GM21529 (cell line): ENCODE measurements around the gene POLR2L.

Source experiments
- ATAC-seq: cut with Tn5 transposase; IDR thresholded peaks from one replicate; pipeline ENCODE4 v1.9.1; 2021; ENCODE audit not compliant: unreplicated experiment

The POLR2L gene

DNA sequence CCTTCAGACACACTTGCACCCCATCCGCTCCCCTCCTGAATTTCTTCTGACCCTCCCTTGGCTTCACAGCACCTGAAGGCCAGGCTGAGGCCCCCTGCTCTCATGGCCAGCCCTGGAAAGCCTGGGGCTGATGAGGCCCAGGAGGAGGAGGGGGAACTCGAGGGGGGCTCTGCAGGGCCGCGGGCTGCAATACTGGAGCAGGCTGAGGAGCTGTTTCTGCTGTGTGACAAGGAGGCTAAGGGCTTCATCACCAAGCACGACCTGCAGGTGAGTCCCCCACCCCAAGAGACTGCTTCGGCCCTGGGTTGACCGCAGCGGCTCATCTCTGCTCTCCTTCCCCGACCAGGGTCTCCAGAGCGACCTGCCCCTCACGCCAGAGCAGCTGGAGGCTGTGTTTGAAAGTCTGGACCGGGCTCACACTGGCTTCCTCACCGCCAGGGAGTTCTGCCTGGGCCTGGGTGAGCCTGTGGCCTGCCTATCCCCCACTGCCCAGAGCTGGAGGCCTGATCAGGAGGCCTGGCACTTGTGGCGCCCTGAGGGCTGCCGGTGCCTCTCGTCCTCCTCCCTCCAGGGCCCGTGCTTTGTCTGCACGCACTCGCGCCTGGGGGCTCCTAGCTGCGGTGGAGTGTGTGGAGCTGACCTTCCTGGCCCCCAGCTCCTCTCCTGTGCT lies 13.7 kb downstream of the POLR2L start:
- ATAC-seq = no peak

DNA sequence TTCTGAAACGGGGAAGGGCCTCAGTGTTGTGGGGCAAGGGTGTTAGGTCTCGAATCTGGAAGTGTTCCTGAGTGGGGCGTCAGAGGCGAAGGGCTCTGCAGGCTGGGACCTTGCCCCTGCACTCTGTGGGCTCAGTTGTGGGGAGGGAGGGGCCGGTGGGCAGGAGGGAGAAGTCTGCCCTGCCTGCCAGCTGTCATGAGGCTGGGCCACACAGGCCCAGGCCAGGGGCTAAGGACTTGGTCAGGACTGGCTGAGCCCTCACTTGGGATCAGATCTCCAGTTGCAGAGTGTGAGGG lies 14.5 kb downstream of the POLR2L start, which contains the start of gene CRACR2B:
CRACR2B (plus strand) TSS at position 23 of the 296 bp plus-strand sequence. CDS start 689 bp downstream, outside the sequence.
- ATAC-seq = no peak

DNA sequence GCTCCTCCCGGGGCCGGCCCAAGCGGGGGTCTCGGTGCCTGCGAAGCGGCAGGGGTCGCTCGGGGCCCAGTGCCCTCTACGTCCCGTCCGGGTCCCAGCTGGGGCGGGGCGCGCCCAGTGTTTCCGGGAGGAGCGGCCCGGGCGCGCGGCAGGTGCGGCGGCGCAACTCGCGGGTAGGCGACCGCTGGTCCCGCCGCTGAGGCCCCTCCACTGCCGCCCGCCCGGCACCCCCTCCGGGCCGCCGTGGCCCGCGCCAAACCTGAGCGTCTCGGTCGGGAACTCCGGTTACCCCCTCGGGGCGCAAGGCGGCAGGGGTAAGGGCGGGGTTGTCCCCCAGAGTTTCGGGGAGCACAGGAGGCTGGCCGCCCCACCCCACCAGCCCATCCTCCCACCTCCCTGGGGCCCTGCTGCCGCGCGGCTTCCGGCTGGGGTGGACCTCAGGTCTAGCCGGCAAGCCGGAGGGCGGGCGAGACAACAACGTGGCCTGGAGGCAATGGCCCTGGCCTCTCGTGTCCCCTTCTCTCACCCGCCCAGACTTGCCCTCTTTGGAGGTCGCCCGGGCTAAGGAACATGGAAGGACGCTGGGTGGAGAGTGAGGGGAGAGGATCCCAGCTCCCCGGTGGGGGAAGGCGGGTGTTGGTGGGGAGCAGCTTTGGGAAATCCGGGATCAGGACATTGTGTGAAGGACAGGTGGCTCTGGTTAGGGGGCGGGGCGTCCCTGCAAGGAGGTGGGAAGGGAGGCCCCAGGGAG lies 15.0 kb downstream of the POLR2L start:
- no peak for ATAC-seq

- no peak for ATAC-seq
Observed at GRCh38 chr11:826836-827145, 15.5 kb downstream of the POLR2L start.

DNA sequence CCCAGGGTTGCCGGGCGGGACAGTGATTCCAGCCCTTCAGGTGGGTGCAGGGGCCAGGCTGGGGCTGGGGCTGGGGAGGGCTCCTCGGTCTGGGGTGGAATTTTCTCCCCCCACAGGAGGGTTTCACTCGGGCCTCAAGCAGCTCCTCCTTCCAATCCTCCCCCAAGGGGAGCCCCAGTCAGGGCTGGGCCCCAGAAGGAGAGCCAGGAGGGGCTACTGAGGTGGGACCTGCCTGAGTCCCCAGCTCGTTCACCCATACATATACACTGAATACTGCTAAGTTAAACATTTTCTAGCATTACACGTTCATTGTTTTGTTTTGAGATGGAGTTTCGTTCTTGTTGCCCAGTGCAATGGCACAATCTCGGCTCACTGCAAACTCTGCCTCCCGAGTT lies 16.1 kb downstream of the POLR2L start:
- no peak for ATAC-seq

DNA sequence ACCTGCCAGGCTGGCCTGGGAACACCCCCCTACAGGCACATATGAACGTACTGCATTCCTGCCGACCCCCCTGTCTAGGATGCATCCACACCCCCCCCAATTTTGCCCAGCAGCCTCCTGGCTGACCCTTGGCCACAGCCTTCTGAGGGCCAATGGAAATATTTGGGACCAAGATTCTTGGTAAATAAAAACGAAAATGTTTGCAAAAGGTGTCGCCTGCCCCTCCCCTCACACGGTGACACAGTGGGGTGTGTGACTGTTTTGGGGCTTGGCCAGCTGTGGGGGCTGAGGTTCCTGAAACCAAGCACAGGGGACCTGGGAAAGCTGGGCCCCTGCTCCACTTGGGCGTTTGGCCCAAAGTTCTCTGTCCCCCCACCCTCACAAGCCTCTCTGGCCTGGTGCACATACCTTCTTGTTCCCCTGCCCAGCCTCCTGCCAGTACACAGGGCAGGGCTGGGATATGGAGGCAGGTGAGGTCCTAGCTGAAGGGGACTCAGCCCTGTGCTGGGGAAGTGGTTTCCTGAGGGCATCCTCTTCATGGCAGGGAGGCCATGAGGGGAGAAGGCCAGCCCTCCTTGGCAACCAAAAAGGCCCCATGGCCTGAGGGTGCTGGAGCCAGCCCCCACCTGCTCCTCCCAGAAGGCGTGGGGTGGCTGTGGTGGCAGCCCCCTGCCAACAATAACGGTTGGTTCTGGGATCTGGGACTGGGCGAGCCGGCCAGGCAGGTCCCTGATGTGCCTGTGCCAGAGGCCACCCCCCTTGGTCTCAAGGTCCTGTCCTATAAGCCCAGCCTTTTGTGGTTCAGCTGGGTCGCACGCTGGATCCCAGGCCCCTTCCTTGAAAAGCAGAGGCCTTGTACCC lies 16.7 kb downstream of the POLR2L start:
- ATAC-seq = no peak

DNA sequence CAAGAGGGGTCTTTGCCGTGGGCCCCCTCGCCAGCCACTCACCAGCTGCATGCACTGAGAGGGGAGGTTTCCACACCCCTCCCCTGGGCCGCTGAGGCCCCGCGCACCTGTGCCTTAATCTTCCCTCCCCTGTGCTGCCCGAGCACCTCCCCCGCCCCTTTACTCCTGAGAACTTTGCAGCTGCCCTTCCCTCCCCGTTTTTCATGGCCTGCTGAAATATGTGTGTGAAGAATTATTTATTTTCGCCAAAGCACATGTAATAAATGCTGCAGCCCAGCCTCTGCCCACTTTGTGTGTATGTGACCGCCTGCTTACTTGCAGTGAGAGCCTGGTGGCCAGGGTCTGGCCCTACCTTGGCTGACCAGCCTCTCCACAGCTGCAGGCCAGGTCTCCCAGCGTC lies 17.4 kb downstream of the POLR2L start:
- no peak for ATAC-seq

DNA sequence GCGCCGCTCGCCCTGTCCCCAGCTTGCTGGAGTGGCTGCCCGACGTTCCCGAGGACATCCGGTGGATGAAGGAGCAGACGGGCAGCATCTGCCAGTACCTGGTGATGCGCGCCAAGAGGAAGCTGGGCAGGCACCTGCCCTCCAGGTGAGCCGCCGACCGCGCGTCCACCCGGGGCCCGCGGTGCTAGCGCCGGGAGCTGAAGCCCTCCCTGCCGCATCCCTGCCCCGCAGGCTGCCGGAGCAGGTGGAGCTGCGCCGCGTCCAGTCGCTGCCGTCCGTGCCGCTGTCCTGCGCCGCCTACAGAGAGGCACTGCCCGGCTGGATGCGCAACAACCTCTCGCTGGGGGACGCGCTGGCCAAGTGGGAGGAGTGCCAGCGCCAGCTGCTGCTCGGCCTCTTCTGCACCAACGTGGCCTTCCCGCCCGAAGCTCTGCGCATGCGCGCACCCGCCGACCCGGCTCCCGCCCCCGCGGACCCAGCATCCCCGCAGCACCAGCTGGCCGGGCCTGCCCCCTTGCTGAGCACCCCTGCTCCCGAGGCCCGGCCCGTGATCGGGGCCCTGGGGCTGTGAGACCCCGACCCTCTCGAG lies 17.9 kb downstream of the POLR2L start:
- no peak for ATAC-seq

DNA sequence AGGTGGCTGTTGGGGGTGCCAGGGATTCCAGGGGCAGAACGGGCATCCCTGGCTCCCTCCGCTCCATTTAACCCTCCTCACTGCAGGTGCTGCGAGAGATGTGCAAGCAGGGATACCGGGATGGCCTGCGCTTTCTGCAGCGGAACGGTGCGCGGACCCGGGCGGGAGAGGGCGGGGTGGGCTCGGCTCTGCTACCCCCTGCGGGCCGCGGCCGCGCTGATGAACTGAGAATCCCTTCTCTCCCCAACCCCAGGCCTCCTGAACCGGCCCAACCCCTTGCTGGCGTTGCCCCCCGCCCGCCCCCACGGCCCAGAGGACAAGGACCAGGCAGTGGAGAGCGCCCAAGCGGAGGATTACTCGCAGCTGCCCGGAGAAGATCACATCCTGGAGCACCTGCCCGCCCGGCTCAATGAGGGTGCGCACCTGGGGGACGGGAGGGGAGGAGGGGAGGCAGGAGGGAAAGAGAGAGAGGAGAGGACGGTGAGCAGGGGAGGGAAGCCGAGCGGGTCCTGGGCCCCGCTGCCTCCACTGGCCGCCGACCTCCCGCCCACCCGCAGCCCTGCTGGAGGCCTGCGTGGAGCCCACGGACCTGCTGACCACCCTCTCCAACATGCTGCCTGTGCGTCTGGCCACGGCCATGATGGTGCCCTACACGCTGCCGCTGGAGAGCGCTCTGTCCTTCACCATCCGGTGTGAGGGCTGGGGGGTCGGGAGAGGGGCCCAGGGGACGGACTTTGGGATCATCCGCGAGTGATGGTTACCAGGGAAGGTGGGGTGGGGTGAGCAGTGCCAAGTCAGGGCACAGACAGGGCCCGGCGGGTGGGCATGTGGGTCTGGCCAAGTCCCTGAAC lies 18.7 kb downstream of the POLR2L start:
- no peak for ATAC-seq

GRCh38 chr11:821512-822371 lies 20.6 kb downstream of the POLR2L start:
- ATAC-seq = no peak

- no peak for ATAC-seq
Observed at GRCh38 chr11:820655-821511, 21.4 kb downstream of the POLR2L start.

GRCh38 chr11:819943-820649 lies 22.2 kb downstream of the POLR2L start:
- peak; percentile 69 for ATAC-seq

DNA sequence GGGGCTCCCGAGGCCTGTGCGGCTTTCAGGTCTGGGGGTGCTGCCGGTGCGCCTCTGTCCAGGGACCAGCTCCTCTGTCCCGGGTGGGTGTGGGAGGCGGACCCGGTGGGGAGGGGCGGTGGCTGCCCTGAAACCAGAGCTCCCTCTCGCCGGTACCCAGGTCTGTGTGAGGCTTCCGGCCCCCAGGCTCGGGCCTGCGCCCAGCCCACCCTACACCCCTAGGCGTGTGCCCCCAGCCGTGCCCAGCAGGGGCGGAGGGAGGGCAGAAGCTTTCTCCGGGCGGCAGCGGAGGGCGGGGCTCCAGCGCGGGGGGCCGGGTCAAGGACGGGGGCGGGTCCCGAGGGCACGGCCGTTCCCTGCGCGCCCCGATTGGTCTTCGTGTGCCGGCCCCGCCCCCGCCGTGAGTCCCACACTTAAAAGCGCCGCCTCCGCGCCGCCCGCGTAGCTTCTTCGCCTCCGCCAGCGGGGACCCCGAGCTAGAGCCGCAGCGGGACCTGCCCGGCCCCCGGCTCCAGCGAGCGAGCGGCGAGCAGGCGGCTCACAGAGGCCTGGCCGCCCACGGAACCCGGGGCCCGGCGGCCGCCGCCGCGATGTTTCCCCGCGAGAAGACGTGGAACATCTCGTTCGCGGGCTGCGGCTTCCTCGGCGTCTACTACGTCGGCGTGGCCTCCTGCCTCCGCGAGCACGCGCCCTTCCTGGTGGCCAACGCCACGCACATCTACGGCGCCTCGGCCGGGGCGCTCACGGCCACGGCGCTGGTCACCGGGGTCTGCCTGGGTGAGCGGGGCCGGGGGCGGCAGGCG lies 23.0 kb downstream of the POLR2L start:
- ATAC-seq = peak; percentile 62

DNA sequence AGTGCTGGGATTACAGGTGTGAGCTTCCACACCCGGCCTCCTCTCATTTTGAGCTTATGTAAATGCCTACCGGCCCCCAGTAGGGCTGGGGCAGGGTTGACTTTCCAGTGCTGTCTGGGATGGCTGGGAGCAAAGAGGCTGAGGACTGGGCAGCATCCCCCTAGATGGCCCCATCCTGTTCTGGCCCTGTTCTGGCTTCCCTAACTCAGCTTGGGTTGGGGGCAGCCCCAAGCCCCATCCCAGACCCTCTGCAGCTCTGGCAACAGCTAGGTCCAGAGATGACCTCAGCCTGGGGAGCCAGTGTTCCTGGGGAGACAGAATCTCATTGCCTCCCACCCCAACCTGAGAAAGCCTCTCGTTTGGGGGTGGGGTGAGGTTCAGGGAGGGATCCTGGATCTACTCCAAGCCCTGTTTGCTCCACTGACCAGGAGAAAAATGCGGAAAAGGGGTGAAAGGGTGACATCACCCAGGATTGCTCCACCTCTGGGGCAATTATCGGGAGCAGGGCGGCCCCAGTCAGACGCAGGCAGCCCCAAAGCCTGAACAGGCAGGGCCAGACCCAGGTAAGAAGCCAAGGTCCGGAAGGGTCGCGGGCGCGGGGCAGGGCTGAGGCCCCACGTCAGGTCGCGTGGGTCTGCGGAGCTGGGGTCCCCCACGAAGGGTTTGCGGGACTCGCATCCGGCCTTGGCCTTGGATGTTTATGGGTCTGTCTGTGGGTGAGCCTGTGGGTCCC lies 23.8 kb downstream of the POLR2L start, which contains the start of gene PNPLA2:
PNPLA2 (plus strand) TSS at position 519 of the 733 bp plus-strand sequence. CDS start 805 bp downstream, outside the sequence.
- no peak for ATAC-seq

DNA sequence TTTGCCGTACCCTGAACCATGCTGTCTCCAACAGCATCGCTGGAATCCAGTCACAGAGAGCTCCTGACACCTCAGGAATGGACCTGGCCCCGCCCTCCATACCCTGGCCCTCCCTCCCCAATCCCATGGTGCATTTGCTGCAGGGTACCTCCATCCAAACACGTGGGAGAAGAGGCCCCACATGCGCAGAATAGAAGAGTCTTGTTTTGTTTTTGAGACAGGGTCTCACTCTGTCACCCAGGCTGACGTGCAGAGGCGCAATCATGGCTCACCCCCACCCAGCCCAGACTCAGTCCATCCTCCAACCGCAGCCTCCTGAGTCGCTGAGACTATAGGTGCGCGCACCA lies 25.9 kb downstream of the POLR2L start:
- no peak for ATAC-seq

DNA sequence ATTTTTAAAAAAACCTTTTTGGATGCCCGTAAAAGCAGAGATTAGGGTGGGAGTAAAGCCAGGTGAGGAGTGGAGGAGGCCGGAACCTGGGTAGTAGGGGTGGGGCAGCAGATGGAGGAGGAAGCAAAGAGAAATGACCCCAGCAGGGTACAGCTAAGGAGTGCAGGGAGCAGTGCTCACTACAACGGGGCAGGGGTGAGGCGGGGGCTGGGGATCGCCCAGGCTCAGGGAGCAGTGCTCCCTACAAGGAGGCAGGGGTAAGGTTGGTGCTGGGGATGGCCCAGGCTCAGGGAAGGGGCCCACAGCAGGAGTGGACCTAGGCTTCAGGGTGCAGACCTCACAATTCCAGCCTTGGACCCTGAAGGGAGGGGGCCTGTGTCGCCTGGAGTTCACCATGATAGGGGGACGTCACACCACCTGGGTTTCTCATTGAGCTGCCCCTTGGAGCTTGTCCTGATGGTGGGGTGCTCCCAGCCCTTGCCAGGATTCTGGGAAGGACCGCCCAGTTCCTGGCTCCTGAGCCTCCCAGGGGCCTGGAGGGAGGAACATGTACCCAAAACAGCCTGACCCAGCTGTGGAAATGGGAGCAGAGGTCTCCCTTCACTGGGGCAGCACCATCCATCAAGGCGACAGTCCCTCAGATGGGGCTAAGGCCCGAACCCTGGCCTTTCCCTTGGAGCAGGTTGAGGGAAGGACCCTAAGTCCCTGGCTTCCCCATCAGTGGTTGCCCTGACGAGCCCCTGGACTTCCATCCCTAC lies 26.5 kb downstream of the POLR2L start:
- no peak for ATAC-seq
